Mammary epithelial cell (primary cell): Measurements from ENCODE around the gene MREG.

Source experiments
- EZH2 ChIP-seq: IDR thresholded peaks from 2 replicates; pipeline ENCODE4 v1.6.1; 2012; ENCODE audit warnings: low read length, inconsistent platforms, borderline replicate concordance
- TF ChIP-seq, protein P1 (sequence below), 2 donors: IDR thresholded peaks in 1 of 2; conservative IDR thresholded peaks in 1 of 2; 2 replicates each; pipeline ENCODE4 v1.5.1; 2011 to 2012; ENCODE audit warnings: inconsistent platforms in 2 of 2, low read length in 2 of 2, mild to moderate bottlenecking in 2 of 2, control low read depth in 1 of 2, low read depth in 1 of 2; ENCODE audit not compliant: insufficient read depth in 1 of 2; ENCODE audit errors: extremely low read depth in 1 of 2

DNA sequence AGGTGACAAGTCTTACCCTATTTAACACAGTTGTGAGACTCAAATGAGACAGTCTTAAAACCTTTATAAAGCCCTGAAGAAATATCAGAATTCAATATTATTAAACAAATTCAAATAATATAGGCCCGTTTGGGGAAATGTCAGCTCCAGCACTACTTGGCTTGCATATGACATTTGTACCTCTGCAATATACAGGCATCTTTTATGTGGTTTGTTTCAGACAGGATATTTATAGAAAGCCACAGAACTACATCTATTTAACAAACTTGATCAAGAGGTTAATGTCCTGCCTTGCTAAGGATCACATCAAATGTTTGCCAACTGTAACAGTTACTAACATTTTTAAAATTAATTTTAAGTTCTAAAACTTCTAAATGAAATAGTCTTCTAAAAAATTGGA lies 3.2 kb upstream of the MREG start:
- TF ChIP-seq, protein P1, sequence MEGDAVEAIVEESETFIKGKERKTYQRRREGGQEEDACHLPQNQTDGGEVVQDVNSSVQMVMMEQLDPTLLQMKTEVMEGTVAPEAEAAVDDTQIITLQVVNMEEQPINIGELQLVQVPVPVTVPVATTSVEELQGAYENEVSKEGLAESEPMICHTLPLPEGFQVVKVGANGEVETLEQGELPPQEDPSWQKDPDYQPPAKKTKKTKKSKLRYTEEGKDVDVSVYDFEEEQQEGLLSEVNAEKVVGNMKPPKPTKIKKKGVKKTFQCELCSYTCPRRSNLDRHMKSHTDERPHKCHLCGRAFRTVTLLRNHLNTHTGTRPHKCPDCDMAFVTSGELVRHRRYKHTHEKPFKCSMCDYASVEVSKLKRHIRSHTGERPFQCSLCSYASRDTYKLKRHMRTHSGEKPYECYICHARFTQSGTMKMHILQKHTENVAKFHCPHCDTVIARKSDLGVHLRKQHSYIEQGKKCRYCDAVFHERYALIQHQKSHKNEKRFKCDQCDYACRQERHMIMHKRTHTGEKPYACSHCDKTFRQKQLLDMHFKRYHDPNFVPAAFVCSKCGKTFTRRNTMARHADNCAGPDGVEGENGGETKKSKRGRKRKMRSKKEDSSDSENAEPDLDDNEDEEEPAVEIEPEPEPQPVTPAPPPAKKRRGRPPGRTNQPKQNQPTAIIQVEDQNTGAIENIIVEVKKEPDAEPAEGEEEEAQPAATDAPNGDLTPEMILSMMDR (conservative IDR thresholded peaks at IDR 0.05 in 1 of 2, IDR thresholded peaks at IDR 0.05 in 1 of 2; ENCODE audit: extremely low read depth in 1 of 2, insufficient read depth in 1 of 2, low read depth in 1 of 2, low read length in 2 of 2): no peak
- no peak for TF ChIP-seq EZH2
